Lung (tissue), 12 donors: ENCODE data around the gene CCNT2. TPM values are rescaled to one million over a fixed set of nuclear protein-coding genes. Genes with fewer than 3 reads are reported as not detected.

ENCODE experiments used
- ATAC-seq: fragments of 200-7000 bp; cut with Tn5 transposase; one replicate; pipeline ENCODE4 v1.9.1; 2020; ENCODE audit warnings: moderate number of reproducible peaks; ENCODE audit not compliant: insufficient read depth, low FRiP score
- DNase-seq, 3 donors: peaks; one replicate each; pipeline ENCODE4 v3.0.0-alpha.2; 2013 to 2017
- H3K27ac ChIP-seq, 2 donors: one replicate each; pipeline ENCODE4 v1.5.1; 2013; ENCODE audit warnings: mild to moderate bottlenecking in 2 of 2, moderate library complexity in 2 of 2, control low read depth in 1 of 2, inconsistent platforms in 1 of 2, low read depth in 1 of 2, low read length in 1 of 2
- H3K27me3 ChIP-seq, 3 donors: one replicate each; pipeline ENCODE4 v1.5.1; 2013; ENCODE audit warnings: low read length in 2 of 3; ENCODE audit not compliant: control insufficient read depth in 3 of 3, insufficient read depth in 3 of 3
- H3K36me3 ChIP-seq, 4 donors: one replicate each; pipeline ENCODE4 v1.5.1; 2013; ENCODE audit warnings: low read length in 4 of 4, mild to moderate bottlenecking in 1 of 4, moderate library complexity in 1 of 4; ENCODE audit not compliant: control insufficient read depth in 4 of 4, insufficient read depth in 4 of 4
- H3K4me1 ChIP-seq, 5 donors: one replicate each; pipeline ENCODE4 v1.5.1; 2013; ENCODE audit warnings: low read length in 5 of 5, mild to moderate bottlenecking in 2 of 5, moderate library complexity in 1 of 5; ENCODE audit not compliant: control insufficient read depth in 5 of 5, insufficient read depth in 5 of 5
- H3K4me3 ChIP-seq: one replicate; pipeline ENCODE4 v1.5.1; 2013; ENCODE audit warnings: mild to moderate bottlenecking, control low read depth, moderate library complexity
- H3K9ac ChIP-seq, 2 donors: one replicate each; pipeline ENCODE4 v1.5.1; 2013; ENCODE audit warnings: low read length in 2 of 2, control low read depth in 1 of 2; ENCODE audit not compliant: insufficient read depth in 1 of 2
- H3K9me3 ChIP-seq, 4 donors: one replicate each; pipeline ENCODE4 v1.5.1; 2013; ENCODE audit warnings: low read length in 3 of 4, mild to moderate bottlenecking in 1 of 4, moderate library complexity in 1 of 4; ENCODE audit not compliant: control insufficient read depth in 4 of 4, insufficient read depth in 3 of 4
- WGBS, 2 donors: extraction: QIAGEN DNeasy Blood & Tissue Kit; methylation state at CpG; one replicate each; pipeline ENCODE4 v1.1.7; 2013; 5-methylcytosine and 5-hydroxymethylcytosine counted together
- polyA plus RNA-seq, 2 donors: library from polyadenylated mRNA; stranded (reverse); fragments of 200-250 nt; gene quantifications; one replicate each; pipeline ENCODE4 v1.2.1, GENCODE V29; 2013
- total RNA-seq, 2 donors: library from RNA; depleted of rRNA in 1 of 2; stranded (reverse); fragments of >200 nt in 1 of 2; gene quantifications; one replicate each; pipeline ENCODE4 v1.2.1, GENCODE V29; 2014 to 2021
- TF ChIP-seq, protein P1 (sequence below): IDR thresholded peaks from 2 replicates; pipeline ENCODE4 v1.5.1; 2012; ENCODE audit warnings: mild to moderate bottlenecking; ENCODE audit errors: control extremely low read depth, extremely low read depth
- donor health status: control.
- donor health status: control.
- donor health status: Bipolar disorder and iron deficiency.
- donor health status: healthy.
- donor health status: DM: yes; HTN: yes; CAD: no.

Gene CCNT2
- total and polyA plus RNA-seq, 4 donors: 10.9 to 83.9 (median 24.8) TPM

DNA sequence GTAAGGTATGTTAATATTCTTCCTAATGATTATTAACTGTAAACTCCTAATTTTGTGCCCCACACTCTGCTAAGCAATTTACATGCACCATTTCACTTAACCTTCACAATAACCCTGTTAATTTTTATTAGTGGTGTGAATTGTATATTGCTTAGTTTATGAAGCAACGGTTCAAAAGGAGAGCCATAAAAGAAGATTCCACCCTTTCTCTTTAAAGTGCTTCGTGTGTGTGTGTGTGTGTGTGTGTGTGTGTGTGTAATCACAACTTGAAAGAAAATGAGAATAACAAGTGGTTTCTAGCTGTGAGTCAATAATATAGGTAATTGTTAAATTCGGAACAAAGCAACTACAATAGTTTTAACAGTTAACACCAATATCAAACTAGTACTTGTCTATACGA lies 60.6 kb downstream of the CCNT2 start:
- Histone ChIP-seq H3K4me3 (no peak overlapping the region), H3K9ac (no peak overlapping the region), H3K36me3 (no peaks in the 10 kb centered on the region), H3K27me3 (peaks cover 0 to 2% (median 0%) of the 10 kb centered on the region in 3 donors), H3K9me3 (peaks cover 0 to 4% (median 0%) of the 10 kb centered on the region in 4 donors), H3K27ac (no peak overlapping the region), H3K4me1 (no peaks in the 10 kb centered on the region)
- no peak for DNase-seq
- 83 to 85% methylated on average over 4 of the region's 4 CpGs for WGBS, 2 donors
- TF ChIP-seq, protein P1, sequence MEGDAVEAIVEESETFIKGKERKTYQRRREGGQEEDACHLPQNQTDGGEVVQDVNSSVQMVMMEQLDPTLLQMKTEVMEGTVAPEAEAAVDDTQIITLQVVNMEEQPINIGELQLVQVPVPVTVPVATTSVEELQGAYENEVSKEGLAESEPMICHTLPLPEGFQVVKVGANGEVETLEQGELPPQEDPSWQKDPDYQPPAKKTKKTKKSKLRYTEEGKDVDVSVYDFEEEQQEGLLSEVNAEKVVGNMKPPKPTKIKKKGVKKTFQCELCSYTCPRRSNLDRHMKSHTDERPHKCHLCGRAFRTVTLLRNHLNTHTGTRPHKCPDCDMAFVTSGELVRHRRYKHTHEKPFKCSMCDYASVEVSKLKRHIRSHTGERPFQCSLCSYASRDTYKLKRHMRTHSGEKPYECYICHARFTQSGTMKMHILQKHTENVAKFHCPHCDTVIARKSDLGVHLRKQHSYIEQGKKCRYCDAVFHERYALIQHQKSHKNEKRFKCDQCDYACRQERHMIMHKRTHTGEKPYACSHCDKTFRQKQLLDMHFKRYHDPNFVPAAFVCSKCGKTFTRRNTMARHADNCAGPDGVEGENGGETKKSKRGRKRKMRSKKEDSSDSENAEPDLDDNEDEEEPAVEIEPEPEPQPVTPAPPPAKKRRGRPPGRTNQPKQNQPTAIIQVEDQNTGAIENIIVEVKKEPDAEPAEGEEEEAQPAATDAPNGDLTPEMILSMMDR: no peak
- ATAC-seq: no peak

DNA sequence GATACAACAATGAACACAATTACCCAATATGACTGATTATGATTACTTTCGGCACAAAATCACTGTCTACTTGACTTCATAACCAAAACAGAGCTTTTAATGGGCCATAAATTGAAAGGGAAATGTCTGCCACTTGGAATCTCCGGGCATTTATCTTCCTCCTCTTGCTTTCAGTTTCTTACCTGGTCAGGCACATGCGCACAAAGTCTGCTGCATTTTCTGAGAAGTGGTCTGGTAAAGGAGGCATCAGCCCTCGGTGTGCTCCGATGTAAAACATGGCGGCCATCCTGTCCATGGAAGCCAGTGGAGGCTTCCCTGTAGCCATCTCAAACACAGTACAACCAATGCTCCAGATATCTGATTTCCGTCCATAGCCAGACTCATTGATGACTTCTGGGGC lies 62.0 kb downstream of the CCNT2 start:
- no peaks in the 10 kb centered on the region for H3K36me3 ChIP-seq
- no peak overlapping the region for H3K4me3 ChIP-seq
- no peaks in the 10 kb centered on the region for H3K4me1 ChIP-seq
- no peak overlapping the region for H3K9ac ChIP-seq
- peaks cover 0 to 2% (median 0%) of the 10 kb centered on the region in 3 donors for H3K27me3 ChIP-seq
- 96 to 97% methylated on average over 7 of the region's 7 CpGs for WGBS, 2 donors
- TF ChIP-seq, protein P1: no peak
- no peak overlapping the region for H3K27ac ChIP-seq
- H3K9me3 ChIP-seq: no peaks in the 10 kb centered on the region
- ATAC-seq (no peak), DNase-seq (no peak)

DNA sequence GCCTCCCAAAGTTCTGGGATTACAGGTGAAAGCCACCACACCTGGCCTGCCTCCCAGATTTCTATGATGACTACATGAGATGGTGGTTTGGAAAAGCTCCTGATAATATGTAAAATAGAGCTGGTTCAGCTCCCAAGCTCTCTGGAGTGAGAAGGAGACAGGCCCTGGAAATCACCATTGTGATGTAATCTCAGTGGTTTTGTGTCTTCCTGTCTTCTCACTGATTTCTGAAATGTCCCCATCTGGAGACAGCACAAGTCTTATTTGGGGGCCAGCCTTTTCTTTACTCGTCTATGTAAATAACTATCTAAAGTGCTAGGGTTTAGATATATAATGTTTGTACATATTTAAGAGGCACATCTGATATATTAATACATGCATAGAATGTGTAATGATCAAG lies 64.0 kb downstream of the CCNT2 start:
- TF ChIP-seq, protein P1: no peak
- 39 to 55% methylated on average over 1 of the region's 1 CpG for WGBS, 2 donors
- DNase-seq: no peak

DNA sequence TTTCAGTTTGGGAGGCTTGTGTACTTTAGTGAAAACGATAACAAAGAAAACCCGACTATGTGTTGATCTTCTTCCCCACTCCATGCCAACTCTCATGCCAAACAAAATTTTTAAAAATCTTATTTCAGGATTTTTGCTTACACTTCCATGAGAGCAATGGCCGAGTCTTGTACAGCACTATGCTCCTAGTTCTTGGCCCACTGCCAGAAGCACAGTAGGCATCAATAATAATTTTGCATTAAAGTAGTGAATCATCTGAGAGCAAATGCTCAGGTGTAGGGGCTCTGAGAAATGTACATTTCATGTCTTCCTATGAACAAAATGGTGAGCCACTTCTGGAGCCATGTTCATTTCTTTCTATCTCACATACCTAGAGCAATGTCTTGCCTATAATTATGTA lies 66.4 kb downstream of the CCNT2 start:
- Histone ChIP-seq H3K36me3 (no peaks in the 10 kb centered on the region), H3K4me1 (no peaks in the 10 kb centered on the region), H3K4me3 (no peak overlapping the region), H3K27me3 (peaks cover 0 to 4% (median 0%) of the 10 kb centered on the region in 3 donors), H3K27ac (no peak overlapping the region), H3K9ac (no peak overlapping the region), H3K9me3 (no peaks in the 10 kb centered on the region)
- DNase-seq: no peak
- WGBS, 2 donors: 86 to 95% methylated on average over 3 of the region's 3 CpGs
- ATAC-seq: no peak
- TF ChIP-seq, protein P1: no peak

More for the DNA sequence above, 64.0 kb downstream of the CCNT2 start:
- no peak for ATAC-seq
- H3K27ac ChIP-seq: no peak overlapping the region
- no peak overlapping the region for H3K9ac ChIP-seq
- no peaks in the 10 kb centered on the region for H3K36me3 ChIP-seq
- H3K9me3 ChIP-seq: no peaks in the 10 kb centered on the region
- H3K27me3 ChIP-seq: peaks cover 0 to 4% (median 0%) of the 10 kb centered on the region in 3 donors
- no peaks in the 10 kb centered on the region for H3K4me1 ChIP-seq
- no peak overlapping the region for H3K4me3 ChIP-seq
